ENCODE results near the gene SCRT2.

SCRT2 gene

DNA sequence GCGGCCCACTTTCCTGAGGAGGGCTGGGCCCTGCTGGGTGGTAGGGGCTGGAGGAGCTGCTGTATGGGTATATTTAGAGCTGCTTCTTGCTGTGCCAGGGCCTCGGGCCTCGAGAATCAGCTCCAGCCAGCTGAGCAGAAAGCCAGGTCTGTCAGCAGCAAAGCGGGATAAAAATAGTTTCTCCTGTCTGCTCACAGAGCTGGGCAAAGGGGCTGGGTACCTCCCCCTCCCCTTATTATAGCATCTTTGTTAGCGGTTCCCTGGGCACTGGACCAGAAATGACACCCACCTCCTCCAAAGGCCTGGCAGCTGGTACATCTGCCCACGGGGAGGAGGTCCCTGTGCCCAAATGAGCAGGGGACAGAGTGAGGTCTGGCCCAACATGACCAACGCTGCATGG lies 6.0 kb downstream of the SCRT2 start:
- no peak for DNase-seq

DNA sequence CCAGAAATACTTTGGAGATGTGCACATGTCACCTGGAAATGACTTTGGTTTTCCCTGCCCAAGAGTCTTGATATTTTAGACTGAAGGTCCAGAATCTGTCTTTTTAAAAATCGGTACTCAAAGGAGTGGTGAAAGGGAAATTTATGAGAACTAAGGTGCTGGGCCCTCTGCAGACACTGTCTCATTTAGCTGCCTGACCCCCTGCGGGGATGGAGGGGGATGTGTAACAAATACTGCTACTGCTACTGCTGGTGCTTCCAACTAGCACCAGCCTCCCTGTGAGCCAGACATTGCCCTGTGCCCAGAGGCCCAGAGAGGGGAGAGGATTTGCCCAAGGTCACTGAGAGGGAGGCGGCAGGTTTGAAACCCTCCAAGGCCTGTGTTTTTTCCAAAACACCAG lies 7.0 kb downstream of the SCRT2 start:
- no peak for DNase-seq

DNA sequence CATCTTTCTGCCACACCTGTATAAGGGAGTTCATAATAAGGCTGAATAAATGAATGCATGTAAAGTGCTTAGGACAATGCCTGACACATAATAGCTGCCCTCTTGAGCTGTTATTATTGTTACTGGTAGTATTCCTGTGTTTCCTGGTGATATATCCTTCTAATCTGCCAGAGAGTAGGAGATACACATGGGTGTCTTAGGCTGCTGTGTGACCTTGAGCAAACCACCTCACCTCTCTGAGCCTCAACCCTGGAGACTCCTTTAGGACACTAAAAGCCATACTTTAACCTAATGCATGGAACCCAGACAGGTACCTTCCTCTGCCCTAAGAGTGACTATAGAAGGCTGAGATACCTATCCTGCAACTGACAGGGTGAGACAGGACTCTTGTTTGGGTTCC lies 7.6 kb downstream of the SCRT2 start:
- DNase-seq = no peak

DNA sequence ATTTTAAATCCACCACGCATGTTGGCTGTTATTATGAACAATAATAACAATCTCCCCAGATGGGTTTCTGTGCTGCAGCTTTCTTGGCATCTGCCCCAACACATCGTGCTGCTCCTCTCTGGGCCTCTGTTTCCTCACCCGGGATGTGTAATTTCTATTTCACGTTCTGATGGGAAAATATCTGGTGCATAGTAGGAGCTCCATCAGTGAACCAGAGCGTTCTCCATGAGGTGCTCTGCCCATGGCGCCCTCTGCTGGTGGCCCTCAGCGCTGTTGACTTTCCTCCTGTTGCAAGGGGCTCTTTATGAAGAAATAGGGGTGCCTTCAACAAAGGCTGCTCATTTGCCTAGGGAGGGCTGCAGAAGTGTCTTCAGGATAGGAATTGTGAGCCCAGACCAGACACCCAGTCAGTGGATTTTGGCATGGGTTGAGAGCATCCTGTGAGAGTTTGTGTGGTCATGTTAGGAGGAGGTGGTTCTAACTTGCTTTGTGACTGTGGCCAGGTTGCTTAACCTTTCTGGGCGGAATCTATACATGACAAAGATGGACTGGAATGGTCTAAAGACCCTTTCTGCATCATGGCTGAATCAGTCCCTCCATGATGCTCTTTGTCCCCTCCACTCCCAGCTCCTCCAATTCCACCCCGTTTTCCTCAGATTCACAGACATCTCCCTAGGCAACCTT lies 8.1 kb downstream of the SCRT2 start:
- peak; percentile 33 for DNase-seq

DNA sequence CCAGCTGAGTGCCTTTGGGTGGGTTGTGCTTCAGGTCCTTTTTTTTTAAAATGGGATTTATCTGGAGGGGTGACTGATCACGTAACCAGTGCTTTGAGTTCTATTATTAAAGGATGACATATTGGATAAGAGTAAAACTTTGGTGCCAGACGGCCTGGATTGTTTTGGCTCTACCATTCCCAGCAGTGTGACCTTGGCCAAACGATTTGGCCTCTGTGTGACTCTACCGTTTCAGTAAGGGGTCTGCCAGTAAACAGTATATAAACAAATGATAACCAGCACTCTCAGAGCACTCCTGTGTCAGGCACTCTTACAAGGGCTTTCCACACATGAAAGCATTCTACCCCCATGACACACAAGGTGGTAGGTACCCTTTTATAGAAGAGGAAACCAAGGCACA lies 8.7 kb downstream of the SCRT2 start:
- DNase-seq = no peak

DNA sequence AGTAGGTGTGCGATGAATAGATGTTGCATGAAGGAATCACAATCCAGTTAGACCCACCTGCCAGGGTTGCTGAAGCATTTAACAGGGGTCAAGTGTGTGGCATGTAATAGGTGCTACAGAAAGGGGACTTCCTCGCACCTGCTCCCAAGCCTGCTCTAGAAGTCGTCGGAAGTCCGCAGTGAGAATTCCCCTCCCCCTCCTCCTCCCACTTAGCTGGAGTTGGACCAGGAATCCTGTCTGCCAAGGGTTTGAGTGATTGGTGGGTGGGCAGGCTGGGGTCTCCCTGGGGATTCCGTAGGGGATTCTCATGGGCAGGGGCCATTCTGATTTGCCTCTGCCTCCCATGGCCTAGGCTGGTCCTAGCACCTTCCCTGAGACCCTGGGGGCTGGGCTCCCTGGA lies 10.3 kb downstream of the SCRT2 start:
- no peak for DNase-seq

DNA sequence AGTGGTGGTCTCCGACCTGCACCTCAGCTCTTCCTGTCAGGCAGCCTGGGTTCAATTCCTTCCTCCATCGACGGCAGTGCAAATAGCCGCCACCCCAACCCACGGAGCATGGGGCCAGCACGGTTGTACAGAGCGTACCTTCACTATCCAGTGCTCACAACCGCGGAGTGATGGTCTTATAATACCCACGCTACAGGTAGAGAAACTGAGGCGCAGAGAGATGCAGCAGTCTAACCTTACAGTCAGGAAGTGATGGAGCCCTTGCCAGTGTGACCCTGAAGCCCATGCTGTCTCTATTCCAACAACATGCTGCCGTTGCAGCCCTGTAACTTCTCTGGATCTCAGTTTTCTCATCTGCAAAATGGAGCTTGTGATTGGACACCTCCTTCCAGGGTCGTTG lies 11.0 kb downstream of the SCRT2 start:
- DNase-seq = no peak

DNA sequence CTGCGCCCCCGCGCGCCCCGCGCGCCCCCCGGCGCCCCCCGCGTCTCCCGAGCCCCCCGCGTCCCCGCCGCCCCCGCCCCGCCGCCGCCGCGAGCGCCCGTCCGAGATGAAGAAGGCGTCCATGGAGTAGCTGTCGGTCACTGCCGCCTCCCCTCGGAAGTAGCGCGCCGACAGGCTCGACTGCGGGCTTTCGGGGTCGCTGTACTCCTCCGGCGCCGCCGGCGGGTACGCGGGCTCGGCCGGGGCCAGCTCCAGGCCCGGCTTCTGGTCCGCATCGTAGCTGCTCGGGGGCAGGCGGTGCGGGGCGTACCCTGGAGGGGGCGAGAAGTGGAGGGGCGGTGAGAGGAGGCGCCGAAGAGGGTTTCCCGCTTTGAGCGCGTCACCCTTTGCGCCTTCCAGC lies 11.5 kb downstream of the SCRT2 start:
- no peak for DNase-seq

DNA sequence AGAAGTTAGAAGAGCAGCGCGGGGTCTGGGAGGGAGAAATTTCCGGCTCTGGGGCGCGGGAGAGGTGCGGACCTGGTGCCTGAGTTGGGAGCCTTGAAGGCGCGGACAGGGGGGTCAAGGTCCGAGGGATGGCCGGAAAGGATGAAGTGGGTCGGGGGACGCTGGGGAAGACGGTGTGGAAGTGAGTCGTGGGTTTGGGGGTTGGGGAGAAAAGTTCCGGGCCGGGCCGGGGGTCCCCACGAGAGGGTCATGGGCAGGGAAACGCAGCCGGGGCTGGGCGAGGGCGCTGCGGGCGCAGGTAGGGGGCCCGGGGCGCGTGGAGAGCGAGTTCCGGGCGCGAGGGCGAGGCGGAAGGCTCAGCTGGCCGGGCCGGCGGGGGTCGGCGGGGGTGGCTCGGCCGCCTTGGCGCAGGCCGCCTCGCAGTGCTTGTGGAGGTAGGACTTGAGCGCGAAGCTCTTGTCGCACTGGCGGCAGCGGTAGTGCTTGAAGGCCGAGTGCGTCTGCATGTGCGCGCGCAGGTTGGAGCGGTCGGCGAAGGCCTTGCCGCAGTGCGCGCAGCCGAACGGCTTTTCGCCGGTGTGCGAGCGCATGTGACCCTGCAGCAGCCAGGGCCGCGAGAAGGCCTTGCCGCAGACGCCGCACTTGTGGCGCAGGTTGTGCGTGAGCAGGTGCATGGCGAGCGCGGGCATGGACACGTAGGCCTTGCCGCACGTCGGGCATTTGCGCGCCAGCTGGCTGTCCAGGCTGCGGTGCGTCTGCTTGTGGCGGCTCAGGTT lies 12.1 kb downstream of the SCRT2 start:
- no peak for DNase-seq

DNA sequence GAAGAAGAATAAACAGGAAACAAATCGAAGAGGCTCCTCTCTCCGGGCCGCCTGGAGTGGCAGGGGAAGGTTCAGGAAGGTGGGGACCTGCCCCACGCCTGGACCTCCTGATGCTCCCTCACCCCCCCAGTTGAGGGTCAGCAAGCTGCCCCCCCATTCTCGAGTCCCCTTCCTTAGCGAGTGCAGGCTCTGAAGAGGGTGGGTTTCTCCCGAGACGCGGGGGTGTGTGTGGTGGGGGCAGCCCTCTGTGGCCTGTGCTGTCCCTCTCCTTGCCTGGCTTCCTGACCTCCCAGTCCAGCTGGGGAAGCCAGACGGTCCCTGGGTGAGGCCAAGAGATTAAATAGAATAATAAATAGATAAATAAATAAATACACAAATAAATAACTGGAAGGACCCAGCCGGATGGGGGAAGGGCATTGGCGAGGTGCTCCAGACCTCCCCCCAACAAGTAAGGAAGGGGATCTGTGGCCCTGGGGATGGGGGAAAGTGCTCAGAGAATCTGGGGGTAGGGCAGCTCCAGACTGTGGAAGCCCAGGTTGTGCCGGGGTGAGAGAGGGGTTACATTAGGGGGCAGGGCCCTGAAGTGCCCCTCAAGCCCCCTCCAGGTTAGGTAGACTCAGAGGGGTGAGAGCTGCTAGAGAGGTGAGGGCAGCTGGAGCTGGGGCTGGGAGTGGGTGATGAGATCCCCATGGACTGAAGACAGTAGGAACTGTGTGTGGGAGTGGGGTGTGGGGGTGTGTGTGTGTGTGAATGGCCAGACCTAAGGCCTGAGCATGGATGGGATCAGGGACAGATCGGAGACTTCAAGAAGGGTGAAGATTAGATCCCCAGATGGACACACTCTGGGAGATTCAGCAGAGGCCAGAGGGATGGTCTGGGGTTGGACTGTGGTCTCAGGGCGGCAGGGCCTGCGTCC lies 13.1 kb downstream of the SCRT2 start:
- DNase-seq = no peak

DNA sequence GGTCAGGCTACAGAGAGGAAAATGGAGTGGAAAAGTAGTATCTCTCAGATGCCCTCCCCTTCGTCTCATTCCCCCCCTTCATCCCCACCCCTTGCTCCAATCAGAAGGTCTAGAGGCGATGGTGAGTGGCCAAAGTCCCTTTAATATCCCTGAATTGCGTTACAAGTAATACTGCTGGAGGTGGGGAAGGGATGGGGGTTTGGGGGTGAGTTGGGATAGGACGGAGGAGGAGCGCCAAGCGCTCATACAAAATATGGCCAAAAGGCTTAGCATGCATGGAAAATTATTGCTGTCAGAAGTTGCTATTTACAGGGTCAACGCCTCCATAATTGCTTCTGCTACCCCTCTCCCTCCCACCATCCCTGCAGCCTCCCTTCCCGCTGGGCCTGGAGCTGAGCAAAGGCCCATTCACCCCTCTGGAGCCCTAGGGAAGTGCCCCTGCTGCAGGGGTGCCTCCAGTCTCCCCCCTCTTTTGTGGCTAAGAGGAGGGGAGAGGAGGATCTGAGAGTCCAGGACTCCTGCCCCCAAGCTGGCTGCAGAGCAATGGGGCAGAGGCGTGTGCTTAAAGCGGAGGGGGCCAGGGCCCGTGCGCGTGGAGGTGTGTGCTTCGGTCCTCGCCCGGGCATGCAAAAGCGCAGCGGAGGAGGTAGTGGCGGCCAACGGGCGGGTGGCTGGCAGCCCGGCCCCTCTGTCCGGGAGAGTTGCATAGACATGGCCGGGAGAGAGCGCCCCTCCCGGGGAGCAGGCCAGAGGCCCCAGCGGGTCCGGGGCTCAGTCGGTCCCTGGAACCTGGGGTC lies 13.9 kb downstream of the SCRT2 start:
- no peak for DNase-seq

DNA sequence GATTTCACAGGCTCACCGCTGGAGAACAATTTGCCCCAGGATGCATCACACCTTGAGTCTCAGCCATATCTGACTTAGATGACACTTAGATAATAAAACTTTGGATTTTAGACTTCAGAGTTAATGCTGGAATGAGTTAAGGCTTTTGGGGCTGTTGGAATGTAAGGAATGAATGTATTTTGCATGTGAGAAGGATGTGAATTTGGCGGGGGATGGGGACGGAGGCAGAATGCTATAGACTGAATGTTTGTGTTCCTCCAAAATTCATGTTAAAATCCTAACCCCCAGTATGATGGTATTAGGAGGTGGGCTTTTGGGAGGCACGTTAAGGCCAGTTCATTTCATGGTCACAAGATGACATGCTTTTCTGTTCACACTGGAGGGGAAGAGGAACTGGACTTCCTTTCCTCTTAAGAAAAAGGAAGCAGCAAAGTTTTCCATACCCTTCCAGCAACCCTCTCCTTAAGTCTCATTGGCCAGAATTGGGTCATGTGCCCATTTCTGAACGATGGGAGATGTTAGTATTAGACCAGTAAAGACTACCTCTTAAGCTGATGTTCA lies 16.8 kb downstream of the SCRT2 start:
- no peak for DNase-seq

DNA sequence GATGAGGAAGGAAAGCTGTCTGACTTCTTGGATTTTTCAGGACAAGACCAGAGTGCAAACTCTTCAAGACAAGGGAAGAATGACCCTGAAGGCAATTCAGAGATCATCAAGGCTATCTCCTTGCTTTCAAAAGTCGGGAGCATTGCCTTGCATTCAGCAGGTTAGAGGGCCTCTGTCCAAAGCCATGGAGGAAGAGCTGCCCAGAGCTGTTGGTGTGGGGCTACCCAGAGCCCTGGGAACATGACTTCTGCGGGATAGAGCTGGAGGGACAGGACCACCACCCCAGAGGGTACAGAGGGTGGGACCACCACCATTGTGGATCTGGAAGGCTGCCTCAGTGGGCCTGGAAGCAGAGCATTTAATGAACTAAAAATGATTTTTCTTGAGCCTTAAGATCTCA lies 17.4 kb downstream of the SCRT2 start:
- no peak for DNase-seq

DNA sequence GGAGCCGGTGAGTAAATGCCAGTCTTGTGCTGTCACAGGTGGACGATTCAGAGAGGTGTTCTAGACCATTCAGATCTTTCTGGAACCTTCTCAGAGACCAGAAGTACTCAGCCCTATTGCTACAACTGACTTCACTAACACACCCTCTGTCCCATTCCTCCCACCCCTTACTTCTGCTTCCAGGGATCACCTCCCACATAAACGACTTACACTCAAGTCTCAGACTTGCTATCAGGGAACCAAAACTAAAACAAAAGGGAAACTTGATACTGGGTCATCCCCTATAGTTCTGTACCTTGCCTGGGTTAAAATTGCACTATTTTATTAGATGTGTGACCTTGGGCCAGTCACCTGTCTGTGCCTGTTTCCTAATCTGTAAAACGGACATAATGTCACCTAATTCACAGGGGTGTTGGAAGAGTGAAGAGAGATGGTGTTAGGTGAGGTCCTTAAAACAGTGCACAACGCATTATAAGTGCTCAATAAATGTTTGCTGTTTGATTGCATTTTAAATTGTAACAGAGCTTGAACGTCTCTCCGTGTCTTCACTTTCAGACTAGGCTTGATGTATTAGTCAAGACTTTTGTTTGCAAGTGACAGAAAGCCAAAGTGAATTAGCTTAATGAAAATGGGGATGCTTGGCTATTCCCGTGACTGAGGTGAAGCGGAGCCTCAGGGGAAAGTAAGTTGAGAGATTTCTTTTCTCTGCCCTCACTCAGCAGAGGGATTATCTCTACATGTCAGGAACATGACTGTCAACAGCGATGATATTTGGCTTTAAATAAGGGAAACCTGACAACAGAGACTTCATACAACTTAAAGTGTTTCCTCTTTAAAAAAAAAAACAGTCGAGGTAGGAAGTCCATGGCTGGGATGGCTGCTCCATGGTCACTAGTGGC lies 19.6 kb downstream of the SCRT2 start:
- DNase-seq = no peak

DNA sequence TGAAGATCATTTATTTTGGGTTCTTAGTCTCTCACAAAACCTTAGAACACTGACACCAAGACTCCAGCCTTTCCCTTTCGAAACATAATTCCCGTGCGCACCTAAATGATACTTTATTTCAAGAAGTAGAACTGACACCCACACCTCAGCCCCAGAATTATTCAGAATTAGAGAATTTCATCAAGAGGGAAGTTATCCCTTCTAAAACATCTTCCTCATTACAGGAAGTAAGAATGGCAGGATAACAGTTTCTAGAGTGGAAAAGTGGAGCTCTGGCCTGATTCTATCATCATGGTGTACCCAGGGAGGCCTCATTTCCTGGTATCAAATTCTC lies 21.2 kb downstream of the SCRT2 start:
- DNase-seq = no peak

DNA sequence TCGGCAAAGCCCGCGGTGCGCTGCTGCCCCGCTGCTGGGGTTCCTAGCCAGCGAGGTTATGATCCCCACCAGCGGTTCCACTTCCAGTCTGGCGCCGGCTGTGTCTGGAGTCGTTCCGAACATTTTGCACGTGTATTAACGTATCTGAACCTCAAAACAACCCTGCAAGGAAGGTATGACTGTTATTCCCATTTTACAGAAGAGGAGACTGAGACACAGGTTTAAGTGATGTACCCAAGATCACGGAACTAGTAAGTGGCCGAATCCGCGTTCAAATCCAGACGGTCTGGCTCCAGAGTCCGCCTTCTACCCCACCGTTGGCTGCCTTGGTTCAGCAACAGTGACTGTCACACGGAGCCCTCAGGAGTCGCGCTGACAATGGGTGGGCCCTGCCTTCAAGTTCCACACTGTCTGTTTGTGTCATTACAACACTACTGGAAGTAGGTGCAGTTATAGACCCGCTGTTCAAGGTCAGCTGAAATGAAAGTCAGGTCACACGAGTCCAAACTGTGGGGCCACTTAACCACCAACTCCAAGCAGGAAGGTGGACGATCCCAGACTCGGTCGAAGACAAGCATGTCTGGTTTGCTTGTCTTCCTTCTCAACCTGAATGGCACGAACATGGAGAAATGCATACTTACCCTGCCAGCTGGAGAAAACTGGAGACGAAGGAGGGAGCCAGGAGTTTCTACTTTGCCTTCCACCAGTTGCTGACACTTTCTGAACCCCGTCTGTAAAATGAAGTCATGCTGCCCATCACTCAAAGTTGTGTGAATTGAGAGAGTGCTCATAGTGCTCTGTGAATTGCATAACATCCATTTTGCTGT lies 21.8 kb downstream of the SCRT2 start:
- DNase-seq = no peak

DNA sequence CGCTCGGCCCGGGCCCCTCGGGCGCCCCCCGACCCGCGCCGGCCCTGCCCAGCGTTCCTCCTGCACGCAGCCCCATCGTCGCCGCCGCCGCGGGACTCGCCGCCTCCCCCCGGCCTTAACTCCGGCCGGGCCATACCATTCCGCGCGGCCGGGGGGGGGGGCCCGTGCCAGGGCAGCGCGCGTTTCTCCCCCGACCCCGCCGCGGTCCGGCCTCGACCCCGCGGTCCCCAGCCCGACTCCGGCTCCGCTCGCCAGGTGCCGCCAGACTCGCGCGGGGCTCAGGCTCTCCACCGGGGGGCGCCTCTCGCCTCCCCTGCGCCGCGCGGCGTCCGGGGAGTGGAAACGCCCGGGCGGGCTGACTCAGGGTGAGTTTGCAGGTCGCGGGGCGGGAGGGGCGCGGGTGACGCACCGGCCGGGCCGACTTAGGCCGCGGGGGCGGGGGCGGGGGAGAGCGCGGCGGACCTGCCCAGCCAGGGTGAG lies 22.5 kb downstream of the SCRT2 start, which contains the start of gene SRXN1:
Gene SRXN1, minus strand, starts transcription at position 91 of the 480 bp plus-strand sequence. Its CDS starts 15 bp downstream, at position 76.
- peak; percentile 64 for DNase-seq

DNA sequence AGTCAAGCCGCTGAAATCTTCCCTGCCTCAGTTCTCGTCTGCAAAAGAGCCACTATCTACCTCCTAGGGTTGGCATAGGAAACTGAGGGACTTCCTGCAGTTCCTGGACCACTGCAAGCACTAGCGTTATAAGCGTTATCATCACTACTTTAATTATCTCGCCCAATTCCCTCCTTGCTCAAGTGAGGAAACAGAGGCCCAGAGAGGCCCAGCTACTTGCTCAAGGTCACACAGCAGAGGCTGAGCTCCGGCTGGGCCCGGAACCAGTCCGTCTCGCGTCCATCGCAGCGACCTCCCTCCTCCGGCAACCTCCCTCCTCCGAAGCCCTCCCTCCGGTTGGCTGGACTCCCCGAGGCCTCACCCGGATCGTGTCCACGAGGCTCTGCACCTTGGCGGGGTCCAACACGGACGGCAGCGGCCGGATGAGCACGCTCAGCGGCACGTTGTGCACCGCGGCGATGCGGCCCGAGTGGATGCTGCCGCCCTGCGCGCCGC lies 22.9 kb downstream of the SCRT2 start:
- no peak for DNase-seq

DNA sequence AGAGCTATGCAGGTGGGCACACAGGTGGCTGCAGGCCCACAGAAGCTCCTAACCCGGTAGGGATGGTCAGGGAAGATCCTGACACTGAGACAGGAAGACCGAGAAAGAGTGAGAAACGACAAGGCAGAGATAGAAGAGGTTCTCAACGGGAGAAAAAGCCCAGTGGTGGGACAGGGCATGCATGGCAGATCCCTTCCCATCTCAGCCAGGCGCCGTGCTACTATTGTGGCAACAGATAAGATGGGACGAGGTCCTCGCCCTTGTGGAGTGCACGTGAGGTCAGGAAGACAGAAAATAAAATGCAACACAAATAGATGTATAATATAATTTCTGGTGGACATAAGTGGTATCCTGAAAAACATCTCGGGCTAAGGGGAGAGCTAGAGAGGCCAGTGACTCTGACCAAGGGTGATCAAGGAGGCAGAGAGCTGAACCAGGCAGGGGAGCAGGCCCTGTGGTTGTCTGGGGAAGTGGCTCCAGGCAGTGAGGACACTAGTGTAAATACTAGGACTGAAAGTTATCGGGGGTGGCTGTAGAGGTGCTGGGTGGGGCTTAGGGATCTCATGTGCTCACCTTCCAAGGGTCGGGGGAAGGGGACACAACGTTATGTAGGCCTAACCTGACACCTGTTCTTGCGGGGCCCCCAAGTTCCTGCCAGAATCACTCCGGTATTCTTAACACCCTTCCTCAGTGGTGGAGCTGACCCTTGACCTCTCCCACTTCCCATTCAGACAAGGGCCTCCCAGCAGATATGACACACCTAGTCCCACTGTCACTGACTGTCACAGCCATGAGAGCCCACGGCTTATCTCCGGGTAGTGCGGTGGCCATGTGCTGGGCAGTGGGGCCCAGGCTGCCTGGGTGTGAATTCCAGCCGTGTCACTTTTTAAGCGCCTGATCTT lies 23.6 kb downstream of the SCRT2 start:
- DNase-seq = no peak
